K562 (cell line): ENCODE data around the gene DNAH17. TPM values are rescaled to one million over a fixed set of nuclear protein-coding genes. Genes with fewer than 3 reads are reported as not detected.

Experiments used
- ATAC-seq: fragments of 200-7000 bp; cut with Tn5 transposase; 3 replicates; pipeline ENCODE4 v1.9.1; 2020; ENCODE audit warnings: moderate library complexity
- BruUV-seq: library from RNA; stranded (reverse); fragments of 400-500 nt; replicated peaks from 2 replicates; lab custom pipeline; 2021; lab: Mats Ljungman, UMichigan
- CTCF ChIA-PET: fragments of 300-600 bp; formaldehyde crosslinking; extraction: SDS; loops from one replicate; lab custom pipeline; 2021; ENCODE audit warnings: low intra/inter-chr PET ratio; lab: Yijun Ruan, JAX
- POLR2A ChIA-PET: fragments of 300-600, 350-650 bp; sonication (Branson Sonifier 250); formaldehyde crosslinking; extraction: SDS; loops from one replicate; lab custom pipeline; 2021; ENCODE audit warnings: antibody characterized with exemption, inconsistent platforms; lab: Yijun Ruan, JAX
- DNase-seq, 4 experiments: peaks; one replicate each; pipeline versions ENCODE4 v3.0.0 to v3.0.0-alpha.2; 2011 to 2018; ENCODE audit warnings: low spot score in 3 of 4, mixed read lengths in 3 of 4; ENCODE audit errors: extremely low read depth in 1 of 4
- FAIRE-seq: peaks from 2 replicates; lab custom pipeline; 2011; peaks lifted over from hg19 to GRCh38; lab: Jason Lieb, UNC
- H2AFZ ChIP-seq: 2 replicates; pipeline ENCODE4 v1.6.0; 2011; ENCODE audit warnings: low read depth, low read length, control low read depth, inconsistent platforms
- H3K27ac ChIP-seq: fragments of 200-600 bp; 3 replicates; pipeline ENCODE4 v1.8.0; 2011; ENCODE audit warnings: low read depth, mild to moderate bottlenecking, control low read depth, inconsistent platforms, low read length, moderate library complexity, mixed read lengths; ENCODE audit errors: extremely low read depth
- H3K27me3 ChIP-seq, 2 experiments: fragments of 300-600 bp in 1 of 2; 2 replicates in 1 of 2; 3 replicates in 1 of 2; pipeline versions ENCODE4 v1.6.0 to v1.8.0; 2011; ENCODE audit warnings: inconsistent platforms in 2 of 2, low read length in 2 of 2, mild to moderate bottlenecking in 1 of 2, mixed read lengths in 1 of 2, moderate library complexity in 1 of 2; ENCODE audit not compliant: control insufficient read depth in 2 of 2, insufficient read depth in 2 of 2
- H3K36me3 ChIP-seq: fragments of 300-600 bp; 3 replicates; pipeline ENCODE4 v1.8.0; 2011; ENCODE audit warnings: mild to moderate bottlenecking, low read length, inconsistent platforms; ENCODE audit not compliant: control insufficient read depth, insufficient read depth
- H3K4me1 ChIP-seq, 2 experiments: fragments of 200-600 bp in 1 of 2; replicated peaks in 1 of 2; 2 replicates in 1 of 2; 3 replicates in 1 of 2; pipeline versions ENCODE4 v1.5.1 to v1.8.0; 2011; ENCODE audit warnings: inconsistent platforms in 2 of 2, low read length in 2 of 2, mild to moderate bottlenecking in 1 of 2, mixed read lengths in 1 of 2, moderate library complexity in 1 of 2; ENCODE audit not compliant: control insufficient read depth in 2 of 2, insufficient read depth in 2 of 2
- H3K4me2 ChIP-seq: 2 replicates; pipeline ENCODE4 v1.6.1; 2011; ENCODE audit warnings: low read length, control low read depth, inconsistent platforms, mixed read lengths; ENCODE audit not compliant: insufficient read depth
- H3K4me3 ChIP-seq: fragments of 200-600 bp; sonication (generic), shearing (Covaris generic); 2 replicates; pipeline ENCODE4 v1.5.1; 2016; ENCODE audit warnings: control low read depth, inconsistent platforms
- H3K79me2 ChIP-seq: fragments of 200-600 bp; 3 replicates; pipeline ENCODE4 v1.8.0; 2011; ENCODE audit warnings: low read length, inconsistent platforms; ENCODE audit not compliant: control insufficient read depth, insufficient read depth
- H3K9ac ChIP-seq, 2 experiments: 2 replicates each; pipeline versions ENCODE4 v1.6.0 to v1.6.1; 2011; ENCODE audit warnings: low read depth in 2 of 2, low read length in 2 of 2, control low read depth in 1 of 2, inconsistent platforms in 1 of 2, mild to moderate bottlenecking in 1 of 2, mixed read lengths in 1 of 2; ENCODE audit not compliant: insufficient read depth in 1 of 2
- H3K9me1 ChIP-seq: one replicate; pipeline ENCODE4 v1.6.0; 2011; ENCODE audit warnings: inconsistent platforms, mild to moderate bottlenecking, low read length, moderate library complexity; ENCODE audit not compliant: control insufficient read depth, insufficient read depth
- H3K9me3 ChIP-seq: replicated peaks from 2 replicates; pipeline ENCODE4 v1.5.1; 2011; ENCODE audit warnings: low read depth, low read length, inconsistent platforms; ENCODE audit not compliant: control insufficient read depth, insufficient read depth
- H4K20me1 ChIP-seq: replicated peaks from 2 replicates; pipeline ENCODE4 v1.6.1; 2011; ENCODE audit warnings: low read length, inconsistent platforms, mixed read lengths; ENCODE audit not compliant: control insufficient read depth, insufficient read depth
- BDP1 ChIP-seq: IDR thresholded peaks from 3 replicates; pipeline ENCODE4 v1.6.1; 2011; ENCODE audit not compliant: insufficient read length, insufficient read depth
- ERF ChIP-seq: fragments of 450-650 bp; formaldehyde crosslinking; IDR thresholded peaks from 2 replicates; pipeline ENCODE4 v1.4.0; 2020; ENCODE audit warnings: mild to moderate bottlenecking, mixed read lengths
- GABPB1 ChIP-seq: sonication (generic); formaldehyde crosslinking; IDR thresholded peaks from 2 replicates; pipeline ENCODE4 v1.8.0; 2022; ENCODE audit warnings: mild to moderate bottlenecking, missing genetic modification reagents
- WGBS: fragments of 100-300 bp; shearing (Covaris generic); methylation state at CpG from one replicate; pipeline ENCODE4 v1.1.6; 2016; ENCODE audit warnings: low coverage, mixed read lengths; ENCODE audit not compliant: insufficient coverage; ENCODE audit errors: missing lambda C conversion rate; 5-methylcytosine and 5-hydroxymethylcytosine counted together
- in situ Hi-C: fragments of 300-500 bp; cut with MboI; formaldehyde crosslinking; loops from 4 replicates; pipeline ENCODE4 v1.15.0; 2018; ENCODE audit warnings: inconsistent platforms, mixed read lengths
- intact Hi-C: fragments of 100-400 bp; cut with micrococcal nuclease; formaldehyde crosslinking; loops from 2 replicates; pipeline ENCODE4 v1.14.2; 2022
- polyA plus RNA-seq, 8 experiments: library from polyadenylated mRNA; depleted of rRNA in 4 of 8; stranded (reverse) in 5 of 8; unstranded in 3 of 8; fragments of >200 nt; fragmentation: Nextera tagmentation in 2 of 8; fragmentation: Illumina TruSeq in 1 of 8; extraction: Ambion mirVana in 2 of 8; extraction: Trizol in 1 of 8; gene quantifications; 2 replicates each; pipeline versions ENCODE4 v1.2.1 to v1.2.3, GENCODE V29; 2011 to 2014; ENCODE audit warnings: inconsistent platforms in 1 of 8, missing spikeins in 1 of 8
- total RNA-seq, 7 experiments: library from RNA; depleted of rRNA in 6 of 7; stranded (reverse); fragments of >200 nt in 6 of 7; fragmentation: Illumina TruSeq in 2 of 7; extraction: Trizol in 2 of 7; gene quantifications; 2 replicates each; pipeline versions ENCODE4 v1.2.1 to v1.2.3, GENCODE V29; 2011 to 2021; ENCODE audit warnings: low replicate concordance in 1 of 7
- TF ChIP-seq, protein P1 (sequence below), 2 experiments: fragments of 450-650 bp; IDR thresholded peaks; 2 replicates each; pipeline ENCODE4 v1.6.1; 2016; ENCODE audit warnings: mild to moderate bottlenecking in 2 of 2, borderline replicate concordance in 1 of 2, low read depth in 1 of 2, moderate library complexity in 1 of 2

DNAH17 gene
- total and polyA plus RNA-seq, 9 of the 15 experiments (the other 6 are each of a cell fraction or from before 2014, with no cell fraction given), result under 0.01 to 0.06 (median 0.03) TPM; not detected in 5

DNA sequence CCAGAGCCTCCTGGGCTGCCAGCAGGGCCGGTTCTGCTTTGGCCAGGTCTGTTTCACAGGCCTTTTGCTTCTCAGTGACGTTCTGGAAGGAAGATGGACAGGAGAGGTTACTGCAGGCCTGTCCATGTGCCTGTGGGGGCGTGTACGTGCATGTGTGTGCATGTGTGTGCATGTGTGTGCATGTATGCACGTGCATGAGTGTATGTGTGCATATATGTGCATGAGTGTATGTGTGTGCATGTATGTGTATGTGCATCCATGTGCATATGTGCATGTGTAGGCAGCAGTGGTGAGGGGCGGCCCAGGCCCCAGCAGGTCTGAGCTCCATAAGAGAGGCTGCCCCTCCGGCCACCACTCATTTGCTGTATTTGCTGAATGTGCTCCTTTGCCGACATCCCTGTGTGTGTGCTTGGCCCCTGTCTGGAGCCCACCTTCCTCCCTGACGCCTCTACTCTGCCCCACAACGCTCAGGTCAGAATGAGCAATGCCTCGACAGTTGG, 117.0 kb downstream of the DNAH17 start:
- H3K4me2 ChIP-seq, result no peak overlapping the region
- no peak for DNase-seq
- TF ChIP-seq GABPB1 (no peak), ERF (CRISPR knock-in tag) (no peak), BDP1 (no peak)
- TF ChIP-seq, protein P1, sequence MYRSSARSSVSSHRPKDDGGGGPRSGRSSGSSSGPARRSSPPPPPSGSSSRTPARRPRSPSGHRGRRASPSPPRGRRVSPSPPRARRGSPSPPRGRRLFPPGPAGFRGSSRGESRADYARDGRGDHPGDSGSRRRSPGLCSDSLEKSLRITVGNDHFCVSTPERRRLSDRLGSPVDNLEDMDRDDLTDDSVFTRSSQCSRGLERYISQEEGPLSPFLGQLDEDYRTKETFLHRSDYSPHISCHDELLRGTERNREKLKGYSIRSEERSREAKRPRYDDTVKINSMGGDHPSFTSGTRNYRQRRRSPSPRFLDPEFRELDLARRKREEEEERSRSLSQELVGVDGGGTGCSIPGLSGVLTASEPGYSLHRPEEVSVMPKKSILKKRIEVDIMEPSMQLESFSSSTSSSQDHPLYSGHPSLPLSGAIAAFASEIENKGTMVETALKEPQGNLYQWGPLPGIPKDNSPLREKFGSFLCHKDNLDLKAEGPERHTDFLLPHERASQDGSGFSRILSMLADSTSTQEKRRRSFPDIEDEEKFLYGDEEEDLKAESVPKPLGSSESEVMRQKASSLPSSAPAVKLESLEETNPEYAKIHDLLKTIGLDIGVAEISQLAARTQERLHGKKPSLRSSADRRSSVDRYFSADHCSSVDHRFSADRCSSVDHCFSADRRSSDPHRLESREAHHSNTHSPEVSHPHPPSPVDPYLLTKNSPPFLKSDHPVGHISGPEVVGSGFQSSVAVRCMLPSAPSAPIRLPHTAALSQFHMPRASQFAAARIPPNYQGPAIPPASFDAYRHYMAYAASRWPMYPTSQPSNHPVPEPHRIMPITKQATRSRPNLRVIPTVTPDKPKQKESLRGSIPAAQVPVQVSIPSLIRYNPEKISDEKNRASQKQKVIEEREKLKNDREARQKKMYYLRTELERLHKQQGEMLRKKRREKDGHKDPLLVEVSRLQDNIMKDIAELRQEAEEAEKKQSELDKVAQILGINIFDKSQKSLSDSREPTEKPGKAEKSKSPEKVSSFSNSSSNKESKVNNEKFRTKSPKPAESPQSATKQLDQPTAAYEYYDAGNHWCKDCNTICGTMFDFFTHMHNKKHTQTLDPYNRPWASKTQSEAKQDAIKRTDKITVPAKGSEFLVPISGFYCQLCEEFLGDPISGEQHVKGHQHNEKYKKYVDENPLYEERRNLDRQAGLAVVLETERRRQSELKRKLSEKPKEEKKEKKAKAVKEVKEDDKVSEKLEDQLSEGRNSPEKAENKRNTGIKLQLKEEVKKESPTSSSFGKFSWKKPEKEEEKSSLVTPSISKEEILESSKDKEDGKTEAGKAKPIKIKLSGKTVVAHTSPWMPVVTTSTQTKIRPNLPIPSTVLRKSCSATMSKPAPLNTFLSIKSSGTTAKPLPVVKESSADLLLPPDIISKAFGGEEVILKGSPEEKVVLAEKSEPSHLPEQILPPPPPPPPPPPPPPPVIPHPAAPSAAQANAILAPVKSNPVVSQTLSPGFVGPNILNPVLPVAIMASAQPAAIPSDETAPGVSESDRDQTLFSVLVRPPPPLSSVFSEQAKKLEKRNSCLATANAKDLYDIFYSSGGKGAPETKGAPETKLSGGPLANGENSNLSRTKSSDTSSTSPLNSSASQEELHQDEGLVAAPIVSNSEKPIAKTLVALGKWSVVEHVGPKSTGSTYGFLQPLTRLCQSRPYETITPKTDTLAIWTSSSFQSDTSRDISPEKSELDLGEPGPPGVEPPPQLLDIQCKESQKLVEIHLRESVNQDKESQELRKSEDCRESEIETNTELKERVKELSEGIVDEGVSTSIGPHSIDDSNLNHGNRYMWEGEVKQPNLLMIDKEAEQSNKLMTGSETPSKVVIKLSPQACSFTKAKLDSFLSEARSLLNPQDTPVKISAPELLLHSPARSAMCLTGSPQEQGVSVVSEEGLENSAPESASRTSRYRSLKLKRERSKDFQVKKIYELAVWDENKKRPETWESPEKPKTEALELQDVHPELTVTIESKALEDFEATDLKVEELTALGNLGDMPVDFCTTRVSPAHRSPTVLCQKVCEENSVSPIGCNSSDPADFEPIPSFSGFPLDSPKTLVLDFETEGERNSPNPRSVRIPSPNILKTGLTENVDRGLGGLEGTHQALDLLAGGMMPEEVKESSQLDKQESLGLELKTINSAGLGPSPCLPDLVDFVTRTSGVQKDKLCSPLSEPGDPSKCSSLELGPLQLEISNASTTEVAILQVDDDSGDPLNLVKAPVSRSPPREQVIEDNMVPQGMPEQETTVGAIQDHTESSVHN (IDR thresholded peaks at IDR 0.05; ENCODE audit: borderline replicate concordance in 1 of 2, low read depth in 1 of 2), result no peak
- no peak overlapping the region for H2AFZ ChIP-seq
- BruUV-seq, result no TSS peak
- FAIRE-seq, result no peak
- H3K27ac ChIP-seq, result no peak overlapping the region
- H3K9ac ChIP-seq, result no peak overlapping the region
- ATAC-seq, result no peak
- H3K9me1 ChIP-seq, result no peaks in the 10 kb centered on the region
- no peaks in the 10 kb centered on the region for H3K79me2 ChIP-seq
- ChIA-PET CTCF (no interaction called here), POLR2A (interaction anchor here (0.6 to 1.0 kb wide), 2 partner anchors 27 to 759 kb away, joined by 3 to 5 read pairs; no protein-coding TSS in a partner anchor)
- peaks cover 54 to 86% of the 10 kb centered on the region in 2 experiments for H3K27me3 ChIP-seq
- no peaks in the 10 kb centered on the region for H3K36me3 ChIP-seq
- intact Hi-C loops, result no loop called here
- no peaks in the 10 kb centered on the region for H4K20me1 ChIP-seq
- H3K4me1 ChIP-seq, result peaks cover 0 to 10% of the 10 kb centered on the region in 2 experiments; a peak in 2 of 5 replicates
- WGBS, result 5% methylated on average over 11 of the region's 11 CpGs
- no peaks in the 10 kb centered on the region for H3K9me3 ChIP-seq
- in situ Hi-C loops, result no loop called here
- H3K4me3 ChIP-seq, result no peak overlapping the region
